ENCODE data around the gene NQO2. TPM values are rescaled to one million over a fixed set of nuclear protein-coding genes. Genes with fewer than 3 reads are reported as not detected.
"Not testable (repeated sequence)": the region's sequence is repeated elsewhere in the genome, so short reads cannot be mapped to it uniquely, and the experiment has no call there.

The NQO2 gene
- total RNA-seq, 2 experiments from 2014 or later: 36.1 to 38.9 TPM

GRCh38 chr6:2971420-2972218, 28.1 kb upstream of the NQO2 start, which contains the start of gene SERPINB6:
Gene SERPINB6, minus strand, starts transcription at chr6:2971567. Its CDS starts 12,235 bp downstream, at chr6:2959332.
- POLR2A ChIA-PET: interaction anchor here (0.7 to 1.6 kb wide), 5 partner anchors 8 to 130 kb away, joined by 3 to 11 read pairs (median 3); partner anchors contain the start of gene SERPINB1

GRCh38 chr6:2972219-2972487, 27.5 kb upstream of the NQO2 start:
- Mint-ChIP-seq H3K4me3 (peak overlapping the region; percentile 75), H3K4me1 (ENCODE audit: low read depth) (peaks cover 37% of the 10 kb centered on the region), H3K27ac (peak overlapping the region; percentile 87)
- H3K36me3 Mint-ChIP-seq; H3K9me3 Mint-ChIP-seq; intact Hi-C loops (cut with micrococcal nuclease); H3K27me3 Mint-ChIP-seq; DNase-seq: not testable (repeated sequence)
- ChIA-PET POLR2A (interaction anchor here (1.1 to 1.6 kb wide), 2 partner anchors 9 to 18 kb away, joined by 3 to 11 read pairs; no protein-coding TSS in a partner anchor), CTCF (interaction anchor here (1.2 to 1.3 kb wide), 3 partner anchors 20 to 125 kb away, joined by 4 to 9 read pairs (median 4); no protein-coding TSS in a partner anchor)

More at GRCh38 chr6:2971420-2972218, 28.1 kb upstream of the NQO2 start, which contains the start of gene SERPINB6:
- CTCF ChIA-PET: interaction anchor here (0.6 to 1.3 kb wide), 5 partner anchors 19 to 125 kb away, joined by 3 to 9 read pairs (median 4); no protein-coding TSS in a partner anchor
- peak; percentile 51 for DNase-seq
- peak within 1 kb of the TSS; percentile 87 for H3K27ac Mint-ChIP-seq
- no peaks in the 10 kb centered on the region for H3K36me3 Mint-ChIP-seq
- peaks cover 38% of the 10 kb centered on the region for H3K4me1 Mint-ChIP-seq (ENCODE audit: low read depth)
- H3K27me3 Mint-ChIP-seq: peaks cover 5% of the 10 kb centered on the region
- intact Hi-C loops (cut with micrococcal nuclease): loop anchor here (2.0 kb wide), 1 partner anchor 17 kb away; no protein-coding TSS in a partner anchor
- no peaks in the 10 kb centered on the region for H3K9me3 Mint-ChIP-seq
- peak within 1 kb of the TSS; percentile 80 for H3K4me3 Mint-ChIP-seq

DNA sequence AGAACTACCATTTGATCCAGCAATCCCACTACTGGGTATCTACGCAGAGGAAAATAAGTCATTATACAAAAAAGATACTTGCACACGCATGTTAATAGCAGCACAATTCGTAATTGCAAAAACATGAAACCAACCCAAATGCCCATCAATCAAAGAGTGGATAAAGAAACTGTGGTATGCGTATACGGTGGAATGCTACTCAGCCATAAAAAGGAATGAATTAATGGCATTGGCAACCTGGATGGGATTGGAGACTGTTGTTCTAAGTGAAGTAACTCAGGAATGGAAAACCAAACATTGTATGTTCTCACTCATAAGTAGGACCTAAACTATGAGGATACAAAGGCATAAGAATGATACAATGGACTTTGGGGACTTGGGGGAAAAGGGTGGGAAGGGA, 27.0 kb upstream of the NQO2 start:
- POLR2A ChIA-PET: interaction anchor here (1.6 kb wide), 1 partner anchor 17 kb away, joined by 11 read pairs; no protein-coding TSS in a partner anchor
- peak overlapping the region; percentile 33 for H3K4me3 Mint-ChIP-seq
- H3K36me3 Mint-ChIP-seq; H3K9me3 Mint-ChIP-seq; DNase-seq; H3K27ac Mint-ChIP-seq; H3K27me3 Mint-ChIP-seq; CTCF ChIA-PET; intact Hi-C loops (cut with micrococcal nuclease): not testable (repeated sequence)
- H3K4me1 Mint-ChIP-seq (ENCODE audit: low read depth): peaks cover 39% of the 10 kb centered on the region

DNA sequence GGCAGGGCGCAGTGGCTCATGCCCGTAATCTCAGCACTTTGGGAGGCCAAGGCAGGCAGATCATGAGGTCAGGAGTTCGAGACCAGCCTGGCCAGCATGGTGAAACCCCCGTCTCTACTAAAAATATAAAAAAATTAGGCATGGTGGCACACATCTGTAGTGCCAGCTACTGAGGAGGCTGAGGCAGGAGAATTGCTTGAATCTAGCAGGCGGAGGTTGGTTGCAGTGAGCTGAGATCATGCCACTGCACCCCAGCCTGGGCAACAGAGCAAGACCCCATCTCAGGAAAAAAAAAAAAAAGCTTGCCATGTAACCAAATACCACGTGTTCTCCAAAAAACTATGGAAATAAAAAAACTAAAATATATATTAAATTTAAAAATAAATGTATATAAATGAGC, 26.5 kb upstream of the NQO2 start:
- POLR2A ChIA-PET; DNase-seq; intact Hi-C loops (cut with micrococcal nuclease); CTCF ChIA-PET; H3K36me3 Mint-ChIP-seq; H3K4me3 Mint-ChIP-seq; H3K27me3 Mint-ChIP-seq; H3K27ac Mint-ChIP-seq; H3K9me3 Mint-ChIP-seq: not testable (repeated sequence)
- H3K4me1 Mint-ChIP-seq (ENCODE audit: low read depth): peaks cover 40% of the 10 kb centered on the region

- Mint-ChIP-seq H3K4me3 (no peak overlapping the region), H3K27ac (no peak overlapping the region), H3K36me3 (no peaks in the 10 kb centered on the region), H3K9me3 (no peaks in the 10 kb centered on the region), H3K27me3 (peaks cover 5% of the 10 kb centered on the region), H3K4me1 (ENCODE audit: low read depth) (peaks cover 42% of the 10 kb centered on the region)
- CTCF ChIA-PET: interaction anchor here (0.9 to 2.5 kb wide), 3 partner anchors 21 to 184 kb away, joined by 3 to 12 read pairs (median 5); no protein-coding TSS in a partner anchor
- POLR2A ChIA-PET: no interaction called here
- intact Hi-C loops (cut with micrococcal nuclease): no loop called here
- peak; percentile 28 for DNase-seq
Observed at GRCh38 chr6:2973676-2974075, 26.0 kb upstream of the NQO2 start.

DNA sequence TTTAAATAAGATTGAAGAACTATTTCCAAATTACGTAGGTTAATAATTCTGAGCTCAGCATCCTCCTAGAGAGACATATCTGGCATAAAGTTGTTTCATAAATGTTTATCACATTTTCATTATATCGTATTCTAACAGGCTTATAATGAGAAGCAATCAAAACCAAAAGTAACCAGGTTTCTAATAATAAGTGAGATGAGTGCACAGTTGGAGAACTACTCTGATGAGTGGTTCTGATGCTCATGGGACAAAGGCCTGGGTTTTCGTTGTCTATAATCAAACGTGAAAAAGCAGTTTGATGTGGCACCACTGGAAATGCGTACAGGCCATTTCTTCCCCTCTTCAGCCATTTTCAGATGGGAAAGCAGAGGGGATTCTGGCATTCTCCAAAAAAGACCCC, 23.6 kb upstream of the NQO2 start:
- POLR2A ChIA-PET: interaction anchor here (0.9 to 1.9 kb wide), 2 partner anchors 13 to 39 kb away, joined by 3 to 9 read pairs; no protein-coding TSS in a partner anchor
- Mint-ChIP-seq H3K9me3 (no peaks in the 10 kb centered on the region), H3K4me3 (no peak overlapping the region), H3K27me3 (peaks cover 5% of the 10 kb centered on the region), H3K36me3 (no peaks in the 10 kb centered on the region), H3K27ac (peak overlapping the region; percentile 88), H3K4me1 (ENCODE audit: low read depth) (peaks cover 36% of the 10 kb centered on the region)
- CTCF ChIA-PET: interaction anchor here (1.3 to 4.3 kb wide), 5 partner anchors 13 to 130 kb away, joined by 3 to 28 read pairs (median 5); no protein-coding TSS in a partner anchor
- intact Hi-C loops (cut with micrococcal nuclease): loop anchor here (1.0 to 2.0 kb wide), 2 partner anchors 35 to 182 kb away; no protein-coding TSS in a partner anchor
- no peak for DNase-seq

DNA sequence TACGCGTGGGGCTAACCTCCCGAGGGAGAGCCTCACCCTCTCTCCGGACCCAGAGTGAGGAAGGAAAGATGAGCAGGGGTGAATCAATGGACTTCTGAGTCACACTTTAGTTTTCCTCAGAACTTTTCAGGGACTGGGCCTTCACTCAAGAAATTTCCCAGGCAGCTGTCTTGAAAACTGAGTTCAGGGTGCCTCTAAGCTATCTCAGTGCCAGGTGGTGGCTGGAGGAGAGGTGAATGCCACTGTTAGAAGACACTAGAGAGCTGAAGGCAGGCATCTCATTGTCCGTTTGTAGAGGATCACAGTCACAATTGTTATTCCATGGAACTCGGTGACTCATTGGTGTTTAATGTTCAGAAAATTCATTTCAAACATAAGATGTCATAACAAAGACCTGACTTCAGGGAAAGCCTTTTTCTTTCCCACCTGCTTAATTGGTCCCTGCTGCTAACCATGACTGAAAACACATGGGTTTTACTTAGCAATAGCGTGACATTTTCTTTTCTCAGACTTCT, 23.1 kb upstream of the NQO2 start:
- Mint-ChIP-seq H3K4me3 (no peak overlapping the region), H3K36me3 (no peaks in the 10 kb centered on the region), H3K4me1 (ENCODE audit: low read depth) (peaks cover 40% of the 10 kb centered on the region), H3K9me3 (no peaks in the 10 kb centered on the region), H3K27me3 (peaks cover 8% of the 10 kb centered on the region), H3K27ac (peak overlapping the region; percentile 88)
- ChIA-PET POLR2A (interaction anchor here (0.9 to 1.9 kb wide), 2 partner anchors 12 to 40 kb away, joined by 3 to 9 read pairs; no protein-coding TSS in a partner anchor), CTCF (interaction anchor here (1.3 to 4.3 kb wide), 3 partner anchors 12 to 131 kb away, joined by 4 to 28 read pairs (median 5); no protein-coding TSS in a partner anchor)
- intact Hi-C loops (cut with micrococcal nuclease): loop anchor here (1.0 to 2.0 kb wide), 2 partner anchors 36 to 182 kb away; no protein-coding TSS in a partner anchor
- DNase-seq: peak; percentile 33

DNA sequence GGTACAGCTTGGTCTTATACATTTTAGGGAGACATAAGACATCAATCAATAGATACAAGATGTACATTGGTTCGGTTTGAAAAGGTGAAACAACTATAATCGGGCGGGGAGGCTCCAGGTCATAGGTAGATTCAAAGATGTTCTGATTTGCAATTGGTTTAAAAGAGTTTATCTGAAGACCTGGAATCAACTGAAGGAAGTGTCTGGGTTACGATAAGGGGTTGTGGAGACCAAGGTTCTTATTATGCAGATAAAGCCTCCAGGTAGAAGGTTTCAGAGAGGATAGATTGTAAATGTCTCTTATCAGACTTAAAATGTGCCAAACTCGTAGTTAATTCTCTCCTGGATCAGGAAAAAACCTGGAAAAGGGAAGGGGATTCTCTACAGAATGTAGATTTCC, 22.4 kb upstream of the NQO2 start:
- Mint-ChIP-seq H3K27me3 (peaks cover 8% of the 10 kb centered on the region), H3K4me3 (peak overlapping the region; percentile 11), H3K9me3 (no peaks in the 10 kb centered on the region), H3K36me3 (no peaks in the 10 kb centered on the region), H3K4me1 (ENCODE audit: low read depth) (peaks cover 34% of the 10 kb centered on the region), H3K27ac (peak overlapping the region; percentile 88)
- intact Hi-C loops (cut with micrococcal nuclease): loop anchor here (2.0 kb wide), 1 partner anchor 36 kb away; no protein-coding TSS in a partner anchor
- DNase-seq: no peak
- ChIA-PET CTCF (interaction anchor here (0.9 to 4.3 kb wide), 3 partner anchors 11 to 44 kb away, joined by 3 to 28 read pairs (median 10); no protein-coding TSS in a partner anchor), POLR2A (interaction anchor here (1.5 to 1.9 kb wide), 2 partner anchors 13 to 40 kb away, joined by 4 to 9 read pairs; no protein-coding TSS in a partner anchor)

DNA sequence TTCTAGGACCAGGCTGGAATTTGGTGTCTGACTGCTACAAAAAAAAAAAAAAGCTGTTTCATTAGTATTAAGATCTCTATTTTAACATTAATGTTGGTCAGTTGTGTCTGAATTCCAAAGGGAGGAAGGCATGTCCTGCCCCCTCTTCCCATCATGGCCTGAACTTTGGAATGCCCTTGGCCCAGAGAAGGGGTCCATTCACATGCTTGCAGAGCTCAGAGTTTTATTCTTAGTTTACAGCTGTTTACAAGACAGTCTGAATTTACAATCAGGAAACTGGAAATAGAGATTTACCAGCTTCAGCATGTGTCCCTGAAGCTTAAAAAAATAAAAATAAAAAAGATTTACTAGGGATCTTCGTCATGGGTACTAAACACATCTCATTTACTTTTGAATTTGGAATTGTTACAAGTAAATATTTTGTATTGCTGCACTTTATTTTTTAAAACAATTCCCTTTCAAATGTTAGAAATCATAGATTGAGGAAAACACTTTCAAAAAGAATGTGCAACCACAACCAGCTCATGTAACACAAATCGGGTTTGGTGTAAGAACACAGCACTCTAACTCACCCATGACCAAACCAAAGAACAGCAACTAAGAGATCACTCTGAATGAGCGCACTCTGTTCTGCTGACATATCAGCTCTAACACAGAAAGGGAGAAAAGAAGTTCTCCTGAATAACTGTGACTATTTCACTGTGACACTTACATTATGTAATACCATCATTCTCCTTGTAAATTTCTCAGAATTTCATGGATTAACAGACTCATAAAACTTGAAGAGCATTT, 21.7 kb upstream of the NQO2 start:
- ChIA-PET POLR2A (interaction anchor here (0.8 to 1.5 kb wide), 4 partner anchors 11 to 41 kb away, joined by 3 to 5 read pairs (median 4); no protein-coding TSS in a partner anchor), CTCF (interaction anchor here (0.9 to 4.3 kb wide), 4 partner anchors 11 to 207 kb away, joined by 3 to 28 read pairs (median 6); no protein-coding TSS in a partner anchor)
- Mint-ChIP-seq H3K9me3 (no peaks in the 10 kb centered on the region), H3K4me1 (ENCODE audit: low read depth) (peaks cover 27% of the 10 kb centered on the region), H3K27me3 (peaks cover 4% of the 10 kb centered on the region), H3K27ac (peak overlapping the region; percentile 21), H3K4me3 (no peak overlapping the region), H3K36me3 (no peaks in the 10 kb centered on the region)
- DNase-seq: no peak
- intact Hi-C loops (cut with micrococcal nuclease): loop anchor here (2.0 kb wide), 1 partner anchor 37 kb away; no protein-coding TSS in a partner anchor

DNA sequence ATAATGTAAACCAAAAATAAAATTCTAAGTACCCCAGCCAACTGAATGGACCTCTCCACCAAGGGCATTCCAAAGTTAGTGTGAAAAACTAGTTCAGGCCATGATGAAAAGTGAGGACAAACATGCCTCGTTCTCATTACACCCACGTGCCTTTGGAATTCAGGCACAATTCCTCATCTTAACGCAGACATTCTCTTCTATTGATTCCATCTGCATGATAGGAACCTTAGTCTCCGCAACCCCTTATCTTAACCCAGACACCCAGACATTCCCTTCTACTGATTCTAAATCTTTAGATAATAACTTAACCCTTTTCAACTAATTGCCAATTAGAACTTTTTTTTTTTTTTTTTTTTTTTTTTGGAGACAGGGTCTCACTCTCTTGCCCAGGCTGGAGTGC, 20.8 kb upstream of the NQO2 start:
- H3K4me1 Mint-ChIP-seq (ENCODE audit: low read depth): peaks cover 26% of the 10 kb centered on the region
- H3K27ac Mint-ChIP-seq: no peak overlapping the region
- DNase-seq: no peak
- no peaks in the 10 kb centered on the region for H3K9me3 Mint-ChIP-seq
- CTCF ChIA-PET: interaction anchor here (4.3 kb wide), 1 partner anchor 10 kb away, joined by 28 read pairs; no protein-coding TSS in a partner anchor
- H3K27me3 Mint-ChIP-seq: peaks cover 4% of the 10 kb centered on the region
- intact Hi-C loops (cut with micrococcal nuclease): no loop called here
- H3K4me3 Mint-ChIP-seq: no peak overlapping the region
- H3K36me3 Mint-ChIP-seq: no peaks in the 10 kb centered on the region
- POLR2A ChIA-PET: interaction anchor here (0.5 to 1.1 kb wide), 3 partner anchors 21 to 42 kb away, joined by 3 to 5 read pairs (median 4); no protein-coding TSS in a partner anchor

Measured in activated CD4-positive, alpha-beta memory T cell treated with anti-CD3 and anti-CD28 coated beads for 36 hours (primary cell).